Cardiac muscle cell (in vitro differentiated cells and primary cell): Measurements from ENCODE around the gene HS2ST1. TPM values are rescaled to one million over a fixed set of nuclear protein-coding genes. Genes with fewer than 3 reads are reported as not detected.

ENCODE experiments used
- DNase-seq, 2 donors: peaks; one replicate each; pipeline versions ENCODE4 v3.0.0 to v3.0.0-alpha.2; 2010 to 2017; ENCODE audit warnings: low read depth in 1 of 2, low spot score in 1 of 2
- H3K27ac ChIP-seq: fragments of 200-600 bp; sonication (generic); 2 replicates; pipeline ENCODE4 v1.5.1; 2016
- H3K27me3 ChIP-seq: fragments of 200-600 bp; sonication (generic); 2 replicates; pipeline ENCODE4 v1.6.0; 2016; ENCODE audit warnings: control low read depth
- H3K36me3 ChIP-seq: fragments of 200-600 bp; sonication (generic); 2 replicates; pipeline ENCODE4 v1.5.1; 2016; ENCODE audit warnings: control low read depth
- H3K4me1 ChIP-seq: fragments of 200-600 bp; sonication (generic); 2 replicates; pipeline ENCODE4 v1.8.1; 2017; ENCODE audit warnings: low read depth, mild to moderate bottlenecking, mixed run types
- H3K4me3 ChIP-seq: fragments of 200-600 bp; sonication (generic); 2 replicates; pipeline ENCODE4 v1.5.1; 2016; ENCODE audit warnings: mild to moderate bottlenecking
- H3K9me3 ChIP-seq: fragments of 200-600 bp; sonication (generic); 2 replicates; pipeline ENCODE4 v1.5.1; 2017; ENCODE audit warnings: low read depth, mild to moderate bottlenecking, control low read depth
- polyA plus RNA-seq: library from polyadenylated mRNA; unstranded; fragments of >200 nt; fragmentation: Nextera tagmentation; extraction: Ambion mirVana; gene quantifications from 2 replicates; pipeline ENCODE4 v1.2.1, GENCODE V29; 2016
- total RNA-seq: library from RNA; depleted of rRNA; stranded (reverse); fragments of >200 nt; gene quantifications from 2 replicates; pipeline ENCODE4 v1.2.3, GENCODE V29; 2016
- TF ChIP-seq, protein P1 (sequence below): IDR thresholded peaks from 2 replicates; pipeline ENCODE4 v1.5.1; 2012; ENCODE audit warnings: low read depth, mild to moderate bottlenecking, low read length

HS2ST1 gene
- total and polyA plus RNA-seq, 2 experiments from 2014 or later = 13.9 to 19.0 TPM

DNA sequence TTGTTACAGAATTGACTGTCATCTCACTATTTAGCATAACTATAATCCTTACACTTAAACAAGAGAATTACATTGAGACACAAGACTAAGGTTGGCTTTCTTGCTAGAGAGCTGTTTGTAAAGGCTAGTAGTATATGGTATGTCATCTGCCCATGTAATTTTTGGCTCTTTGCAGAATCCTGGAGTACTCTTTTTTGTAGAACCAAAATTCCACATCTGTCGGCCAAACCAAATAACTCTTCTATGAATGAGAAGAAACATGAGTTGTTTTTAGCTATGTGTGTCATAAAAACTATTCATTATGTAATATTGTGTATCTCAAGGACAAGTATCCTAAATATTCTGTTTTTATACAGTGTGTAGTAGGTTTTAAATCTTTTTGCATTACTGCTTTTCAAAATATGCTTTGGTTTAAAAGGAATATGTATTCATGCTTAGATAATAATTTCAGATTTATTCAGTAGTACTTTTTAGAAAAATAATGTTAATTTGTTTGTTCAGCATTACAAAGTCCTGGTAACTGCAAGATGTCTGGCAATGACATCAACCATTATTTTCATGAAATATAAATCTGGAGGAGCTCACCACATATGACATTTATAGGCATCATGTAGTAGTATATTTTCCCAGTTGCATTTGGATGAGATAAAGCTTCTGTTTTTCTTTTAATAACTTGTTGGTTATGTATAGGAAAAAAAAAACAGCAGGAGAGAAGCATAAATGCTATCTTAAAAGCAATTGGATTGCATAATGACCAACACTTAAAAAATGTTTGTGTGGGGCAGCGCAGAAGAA lies 159.8 kb downstream of the HS2ST1 start:
- Histone ChIP-seq H3K27me3 (no peaks in the 10 kb centered on the region), H3K4me3 (no peak overlapping the region), H3K27ac (no peak overlapping the region), H3K4me1 (no peaks in the 10 kb centered on the region), H3K36me3 (no peaks in the 10 kb centered on the region), H3K9me3 (no peaks in the 10 kb centered on the region)
- TF ChIP-seq, protein P1, sequence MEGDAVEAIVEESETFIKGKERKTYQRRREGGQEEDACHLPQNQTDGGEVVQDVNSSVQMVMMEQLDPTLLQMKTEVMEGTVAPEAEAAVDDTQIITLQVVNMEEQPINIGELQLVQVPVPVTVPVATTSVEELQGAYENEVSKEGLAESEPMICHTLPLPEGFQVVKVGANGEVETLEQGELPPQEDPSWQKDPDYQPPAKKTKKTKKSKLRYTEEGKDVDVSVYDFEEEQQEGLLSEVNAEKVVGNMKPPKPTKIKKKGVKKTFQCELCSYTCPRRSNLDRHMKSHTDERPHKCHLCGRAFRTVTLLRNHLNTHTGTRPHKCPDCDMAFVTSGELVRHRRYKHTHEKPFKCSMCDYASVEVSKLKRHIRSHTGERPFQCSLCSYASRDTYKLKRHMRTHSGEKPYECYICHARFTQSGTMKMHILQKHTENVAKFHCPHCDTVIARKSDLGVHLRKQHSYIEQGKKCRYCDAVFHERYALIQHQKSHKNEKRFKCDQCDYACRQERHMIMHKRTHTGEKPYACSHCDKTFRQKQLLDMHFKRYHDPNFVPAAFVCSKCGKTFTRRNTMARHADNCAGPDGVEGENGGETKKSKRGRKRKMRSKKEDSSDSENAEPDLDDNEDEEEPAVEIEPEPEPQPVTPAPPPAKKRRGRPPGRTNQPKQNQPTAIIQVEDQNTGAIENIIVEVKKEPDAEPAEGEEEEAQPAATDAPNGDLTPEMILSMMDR = no peak
- DNase-seq = peak in 1 of 2 donors; percentile 36

DNA sequence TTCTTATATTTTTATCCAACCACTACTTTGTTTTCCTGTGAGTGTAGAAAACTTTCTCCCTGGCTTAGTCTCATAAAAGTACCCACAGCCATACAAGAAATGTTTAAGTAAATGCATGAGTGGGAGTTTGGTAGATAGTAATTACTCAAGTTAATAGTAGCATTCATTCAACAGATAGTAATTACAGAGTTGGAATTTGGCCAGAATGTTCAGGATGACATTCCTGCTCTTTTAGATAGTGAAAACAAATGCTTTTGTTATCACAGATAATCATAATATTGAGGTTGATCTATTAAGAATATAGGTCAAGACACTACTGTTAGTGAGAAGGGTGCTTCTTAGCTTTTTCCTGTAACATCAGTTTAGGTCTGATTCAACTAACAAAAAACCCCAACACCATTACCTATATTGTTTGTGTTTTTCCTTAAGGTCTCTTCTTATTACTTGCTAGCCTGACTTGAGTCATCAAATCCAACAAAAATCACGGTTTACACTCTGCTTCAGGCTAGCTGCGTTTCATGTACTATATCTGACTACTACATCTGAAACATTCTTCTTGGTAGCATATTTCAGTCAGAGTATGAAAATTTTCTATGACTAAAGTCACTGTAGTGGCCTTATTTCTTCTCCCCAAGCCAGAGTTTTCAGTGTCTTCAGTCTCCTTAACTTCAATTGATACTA lies 163.7 kb downstream of the HS2ST1 start:
- H3K27ac ChIP-seq = no peak overlapping the region

DNA sequence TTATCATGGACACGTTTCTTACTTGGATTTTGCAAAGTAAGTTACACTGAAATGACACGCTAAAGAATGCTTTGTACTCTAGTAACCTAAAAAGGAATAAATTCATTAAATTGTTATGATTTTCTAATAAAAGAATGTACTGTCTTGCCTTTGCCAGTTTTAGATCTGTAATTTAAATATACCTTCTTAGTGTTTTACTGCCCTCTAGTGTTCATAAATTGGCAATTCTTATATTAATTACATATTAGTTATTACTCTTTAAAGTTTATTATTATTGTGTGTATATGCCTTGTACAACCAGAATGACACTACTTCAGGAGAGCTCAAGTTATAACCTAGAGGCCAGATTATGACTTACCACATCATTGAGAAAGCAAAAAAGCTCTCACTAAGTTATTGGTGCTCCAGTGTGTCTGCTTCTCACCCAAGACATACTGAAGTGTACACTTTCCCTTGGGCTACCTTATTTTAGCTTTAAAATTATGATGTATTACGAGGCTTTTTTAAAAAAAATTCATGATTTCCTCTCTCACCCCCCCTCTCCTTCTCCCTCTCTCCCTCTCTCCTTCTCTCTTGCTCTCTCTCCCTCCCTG lies 169.9 kb downstream of the HS2ST1 start:
- Histone ChIP-seq H3K27ac (peak overlapping the region; percentile 4), H3K27me3 (no peaks in the 10 kb centered on the region), H3K4me1 (peaks cover 7% of the 10 kb centered on the region), H3K36me3 (no peaks in the 10 kb centered on the region), H3K9me3 (no peaks in the 10 kb centered on the region), H3K4me3 (no peak overlapping the region)
- DNase-seq = peak; percentile 52 to 59
- TF ChIP-seq, protein P1 = peak; percentile 44

More for the DNA sequence above, 163.7 kb downstream of the HS2ST1 start:
- DNase-seq = no peak
- Histone ChIP-seq H3K4me1 (no peaks in the 10 kb centered on the region), H3K4me3 (no peak overlapping the region), H3K36me3 (no peaks in the 10 kb centered on the region), H3K27me3 (no peaks in the 10 kb centered on the region), H3K9me3 (no peaks in the 10 kb centered on the region)
- TF ChIP-seq, protein P1 = no peak

DNA sequence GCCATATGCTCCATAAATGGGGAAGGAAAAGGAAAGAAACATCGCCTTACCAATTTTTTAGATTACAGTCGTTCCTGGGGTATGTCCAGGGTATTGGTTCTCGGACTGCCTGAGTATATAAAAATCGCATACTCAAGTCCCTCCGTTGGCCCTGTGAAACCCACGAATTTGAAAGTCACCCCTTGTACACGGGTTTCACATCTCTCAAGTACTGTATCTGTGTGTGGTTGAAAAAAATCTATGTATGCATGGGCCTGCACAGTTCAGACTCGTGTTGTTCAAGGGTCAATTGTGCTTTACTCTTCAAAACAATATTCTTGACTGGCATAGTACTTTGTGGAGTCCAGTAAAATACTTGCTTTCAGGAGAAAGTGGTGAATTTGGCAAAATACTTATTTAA lies 171.7 kb downstream of the HS2ST1 start:
- Histone ChIP-seq H3K36me3 (no peaks in the 10 kb centered on the region), H3K9me3 (no peaks in the 10 kb centered on the region), H3K4me3 (no peak overlapping the region), H3K27ac (no peak overlapping the region), H3K27me3 (no peaks in the 10 kb centered on the region), H3K4me1 (peaks cover 11% of the 10 kb centered on the region)
- no peak for DNase-seq
- TF ChIP-seq, protein P1 = no peak

DNA sequence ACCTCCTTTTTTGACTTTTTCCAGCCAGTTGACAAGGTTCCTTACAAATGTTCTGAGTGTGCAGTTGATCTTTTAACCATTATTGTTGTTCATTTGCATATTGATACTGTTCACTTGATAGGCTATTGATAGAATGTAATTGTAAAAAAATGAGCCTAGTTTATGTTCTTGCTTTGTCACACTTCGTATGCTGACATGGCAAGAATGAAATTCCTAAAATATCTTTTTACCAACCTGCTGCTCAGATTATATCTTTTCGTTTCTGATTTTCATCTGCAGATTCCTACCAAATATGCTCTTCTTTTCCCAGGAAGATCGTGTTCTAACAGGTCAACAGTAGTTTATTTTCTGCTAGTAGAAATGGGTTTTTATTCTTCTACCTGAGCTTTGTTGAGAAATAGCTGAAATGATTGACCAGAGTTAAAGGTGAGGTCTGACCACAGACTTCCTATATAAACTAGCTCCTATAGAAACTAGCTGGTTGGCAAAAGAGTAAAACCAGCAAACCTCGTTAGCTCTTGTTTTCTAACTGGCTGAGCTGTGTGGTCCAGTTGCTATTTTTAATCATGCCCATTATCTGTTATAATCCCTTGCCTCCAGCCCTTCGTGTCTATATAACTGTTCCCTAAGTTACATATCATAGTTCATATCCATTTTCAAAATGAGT lies 174.8 kb downstream of the HS2ST1 start:
- no peak overlapping the region for H3K4me3 ChIP-seq
- no peak for DNase-seq
- TF ChIP-seq, protein P1 = no peak
- H3K4me1 ChIP-seq = peaks cover 11% of the 10 kb centered on the region
- no peaks in the 10 kb centered on the region for H3K27me3 ChIP-seq
- H3K9me3 ChIP-seq = no peaks in the 10 kb centered on the region
- no peak overlapping the region for H3K27ac ChIP-seq
- no peaks in the 10 kb centered on the region for H3K36me3 ChIP-seq
